Measurements from ENCODE around the gene DCPS.

The DCPS gene

DNA sequence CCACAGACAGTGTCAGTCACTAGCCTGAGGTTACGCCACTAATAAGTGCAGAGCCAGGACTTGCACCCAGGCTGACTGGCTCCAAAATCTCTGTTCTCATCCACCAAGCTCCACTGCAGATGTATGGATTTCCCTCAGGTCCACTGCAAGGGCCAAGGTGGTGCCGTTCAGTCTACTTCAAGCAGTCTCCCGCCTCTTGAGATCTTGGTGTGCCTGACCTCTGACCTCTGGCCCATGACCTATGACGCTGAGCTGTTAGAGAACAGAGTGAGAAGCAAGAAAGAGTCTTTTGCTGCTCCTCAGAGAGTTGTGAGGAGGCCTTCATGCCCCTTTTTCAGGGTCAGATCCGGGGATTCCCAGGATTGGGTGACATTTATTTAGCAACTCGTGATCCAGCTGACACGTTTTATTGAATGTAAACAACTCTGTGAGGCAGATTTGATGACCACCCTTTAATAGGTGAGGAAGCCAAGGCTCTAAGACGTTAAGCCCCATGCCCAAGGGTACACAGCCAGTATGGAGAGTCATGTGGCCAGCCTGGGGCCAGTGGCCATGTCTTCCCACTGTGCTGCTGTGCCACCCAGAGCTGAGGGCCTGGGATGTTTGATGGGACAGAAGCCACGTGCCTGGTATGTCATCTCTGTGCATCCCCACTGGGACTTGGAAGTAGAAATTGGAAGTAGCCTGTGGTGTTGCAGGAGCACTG is 25.2 kb downstream of the DCPS start:
- DNase-seq: no peak

DNA sequence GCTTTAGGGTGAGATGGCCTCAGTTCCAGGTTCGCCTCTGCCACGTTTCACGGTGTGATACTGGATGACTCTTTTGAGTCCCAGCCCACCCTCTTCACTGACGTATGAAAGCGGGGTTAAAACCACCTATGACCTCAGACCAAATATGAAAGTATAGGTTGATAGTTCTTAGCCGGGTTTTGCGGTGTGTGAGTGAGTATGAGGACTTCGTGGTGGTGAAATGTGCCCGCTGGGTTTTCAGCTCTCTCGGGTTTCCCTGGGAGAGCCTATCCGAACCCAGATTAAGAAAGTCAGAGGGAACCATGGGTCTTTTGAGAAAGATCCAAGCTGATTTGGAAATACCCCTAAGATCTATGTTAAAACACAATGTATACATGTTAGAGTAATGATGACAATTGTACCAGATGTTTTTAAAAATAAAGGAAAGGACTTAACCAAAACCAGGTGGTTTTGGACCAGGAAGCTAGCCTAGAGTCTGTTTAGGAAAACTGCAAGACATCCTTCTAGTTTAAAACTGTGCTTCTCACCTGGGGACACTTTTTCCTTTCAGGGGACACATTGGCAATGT is 25.9 kb downstream of the DCPS start:
- DNase-seq: no peak

- DNase-seq: no peak
Observed at GRCh38 chr11:126331286-126331685, 27.4 kb downstream of the DCPS start.

DNA sequence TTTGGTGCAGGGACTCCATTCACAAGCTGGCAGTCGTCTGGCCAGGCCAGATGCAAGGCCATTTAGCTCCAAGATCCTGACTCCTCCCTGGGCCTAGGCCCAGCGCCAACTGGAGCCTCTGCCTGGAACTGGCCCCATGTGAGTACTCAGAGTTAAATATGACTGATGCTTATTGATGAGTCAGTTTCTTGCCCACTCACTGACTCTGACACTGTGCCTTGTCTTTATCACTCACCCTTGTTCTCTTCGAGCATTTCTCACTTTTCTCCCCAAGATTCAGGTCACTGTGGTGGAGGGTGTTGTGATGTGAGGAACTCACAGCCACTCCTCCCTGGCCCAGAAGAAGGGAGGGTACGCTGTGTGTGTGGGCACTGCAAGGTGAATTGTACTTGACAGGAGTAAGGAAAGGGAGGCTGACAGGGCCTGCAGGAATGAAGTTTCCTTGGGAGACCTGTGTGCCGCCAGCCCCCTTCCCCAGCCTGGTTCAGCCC is 28.4 kb downstream of the DCPS start:
- DNase-seq: no peak

DNA sequence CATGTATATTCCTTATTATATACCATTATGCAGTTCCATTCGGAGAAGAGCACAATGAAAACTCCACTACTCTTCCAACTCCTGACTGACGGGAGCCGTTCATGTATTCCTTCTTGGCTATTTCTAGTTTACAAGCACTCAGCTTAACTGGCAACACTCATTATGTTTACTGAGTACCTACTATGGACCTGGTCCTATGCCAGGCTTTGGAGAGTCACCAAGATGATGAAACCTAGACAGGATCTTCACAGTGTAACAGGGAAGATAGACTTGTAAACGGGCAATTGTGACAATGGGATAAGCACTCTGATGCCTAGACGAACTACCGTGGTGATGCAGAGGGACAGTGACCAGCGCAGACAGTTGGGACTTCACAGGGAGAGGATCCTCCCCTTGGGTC is 29.3 kb downstream of the DCPS start:
- DNase-seq: no peak

GRCh38 chr11:126334659-126335462 is 31.0 kb downstream of the DCPS start:
- no peak for DNase-seq

DNA sequence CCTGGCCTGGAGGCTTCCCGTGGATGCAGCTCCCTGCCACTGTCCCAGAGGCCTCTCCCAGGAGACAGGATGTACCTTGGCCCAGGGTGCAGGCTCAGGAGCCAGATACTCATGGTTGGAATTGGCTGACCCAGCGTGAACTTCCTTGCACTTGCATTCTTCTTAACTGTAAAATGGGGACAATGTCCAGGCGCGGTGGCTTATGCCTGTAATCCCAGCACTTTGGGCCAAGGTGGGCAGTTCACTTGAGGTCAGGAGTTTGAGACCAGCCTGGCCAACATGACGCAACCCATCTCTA is 31.6 kb downstream of the DCPS start:
- no peak for DNase-seq

- no peak for DNase-seq
Observed at GRCh38 chr11:126336138-126336541, 32.3 kb downstream of the DCPS start.

- DNase-seq: no peak
Observed at GRCh38 chr11:126336671-126337101, 32.8 kb downstream of the DCPS start.

GRCh38 chr11:126337126-126337473 is 33.2 kb downstream of the DCPS start:
- DNase-seq: no peak

DNA sequence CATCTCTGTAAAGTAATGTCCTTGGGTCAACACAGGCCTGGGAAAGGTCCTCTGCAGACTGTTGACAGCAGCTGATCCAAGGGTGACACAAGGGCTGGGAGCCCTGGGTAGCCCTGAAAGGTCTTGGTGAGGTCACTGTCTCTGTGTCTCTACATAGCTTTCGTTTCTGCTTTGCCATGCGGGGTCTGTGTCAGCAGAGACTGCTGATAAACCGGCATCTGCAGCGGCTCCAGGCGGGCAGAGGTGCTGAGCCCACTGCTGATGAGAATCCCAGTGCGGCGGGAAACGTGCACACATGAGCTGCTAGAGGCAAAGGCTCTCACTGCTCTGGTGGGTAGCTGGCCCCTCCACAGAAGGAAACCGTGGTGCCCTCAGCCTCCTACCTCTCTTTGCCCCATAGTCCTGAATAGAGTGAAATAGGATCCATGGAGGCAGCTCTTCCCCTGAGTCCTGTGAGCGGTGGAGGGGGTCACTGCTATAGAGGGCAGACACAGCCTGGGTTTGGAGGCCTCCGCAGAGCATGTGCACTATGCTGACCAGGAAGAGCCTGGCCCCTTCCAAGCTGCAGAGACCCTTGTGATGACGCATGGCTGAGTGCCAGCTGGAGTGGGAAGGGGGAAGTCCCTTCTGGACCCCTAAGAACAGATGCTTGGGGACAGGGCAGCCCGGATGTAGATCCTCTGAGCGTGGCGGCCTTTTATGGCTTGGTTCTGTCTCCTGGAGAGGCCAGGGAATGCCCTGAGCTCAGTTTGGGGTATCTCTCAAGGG is 33.8 kb downstream of the DCPS start:
- DNase-seq: no peak

GRCh38 chr11:126338346-126339055 is 34.6 kb downstream of the DCPS start:
- DNase-seq: no peak

- no peak for DNase-seq
Observed at GRCh38 chr11:126339073-126339862, 35.4 kb downstream of the DCPS start.

- DNase-seq: no peak
Observed at GRCh38 chr11:126339863-126340434, 36.1 kb downstream of the DCPS start.

- no peak for DNase-seq
Observed at GRCh38 chr11:126340960-126341606, 37.2 kb downstream of the DCPS start.

GRCh38 chr11:126341760-126342161 is 37.9 kb downstream of the DCPS start:
- no peak for DNase-seq

GRCh38 chr11:126343051-126343450 is 39.2 kb downstream of the DCPS start:
- peak in 1 of 2 experiments; percentile 37 for DNase-seq

DNA sequence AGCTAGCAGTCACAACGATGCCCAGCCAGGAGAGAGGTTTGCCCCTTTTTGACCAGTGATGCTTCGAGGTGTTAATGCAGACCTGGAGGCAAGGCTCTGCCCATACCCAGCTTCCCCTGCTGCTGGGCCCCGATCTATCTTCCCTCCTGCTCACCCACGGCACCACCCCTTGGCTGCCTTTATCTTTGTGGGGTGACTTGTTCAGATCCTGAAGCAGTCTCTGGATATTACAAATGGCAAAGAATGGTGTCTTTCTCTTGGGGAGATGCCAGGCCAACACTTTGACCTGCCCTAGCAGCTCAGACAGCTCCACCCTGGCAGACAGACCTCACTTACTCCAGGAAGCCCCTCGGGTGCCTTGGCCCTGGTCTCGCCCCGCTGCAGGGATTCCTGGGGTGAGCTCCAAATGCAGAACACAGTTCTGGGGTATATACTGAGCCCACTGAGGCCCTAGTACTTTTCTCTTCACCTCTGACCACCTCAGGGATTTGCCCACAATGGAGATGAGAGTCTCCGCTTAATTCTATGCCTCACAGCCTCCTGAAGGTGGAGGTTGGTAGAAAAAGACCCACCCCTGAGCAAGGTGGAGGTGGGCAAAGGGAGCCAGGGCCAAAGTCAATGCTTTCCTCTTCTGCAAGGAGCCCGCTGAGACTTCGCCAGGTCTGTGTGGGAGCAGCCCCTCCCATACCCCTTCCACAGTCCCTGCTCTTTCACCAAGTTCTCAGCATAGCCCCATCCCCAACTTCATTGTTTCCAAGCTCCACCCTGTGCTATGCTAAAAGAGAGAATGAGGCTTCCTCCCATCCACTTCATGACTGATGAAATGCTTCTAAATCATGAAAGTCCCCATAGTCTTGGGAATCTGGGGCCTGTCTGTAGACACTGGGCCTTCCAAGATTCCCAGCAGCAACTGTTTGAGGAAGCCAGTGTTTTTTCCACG is 40.6 kb downstream of the DCPS start:
- no peak for DNase-seq

GRCh38 chr11:126345283-126345682 is 41.4 kb downstream of the DCPS start:
- DNase-seq: no peak
